8988T (cell line): ENCODE measurements around the gene ELOVL6.
"Not testable (repeated sequence)": the region's sequence is repeated elsewhere in the genome, so short reads cannot be mapped to it uniquely, and the experiment has no call there.

Experiments used
- DNase-seq: peaks from one replicate; pipeline ENCODE4 v3.0.0; 2011

ELOVL6 gene

DNA sequence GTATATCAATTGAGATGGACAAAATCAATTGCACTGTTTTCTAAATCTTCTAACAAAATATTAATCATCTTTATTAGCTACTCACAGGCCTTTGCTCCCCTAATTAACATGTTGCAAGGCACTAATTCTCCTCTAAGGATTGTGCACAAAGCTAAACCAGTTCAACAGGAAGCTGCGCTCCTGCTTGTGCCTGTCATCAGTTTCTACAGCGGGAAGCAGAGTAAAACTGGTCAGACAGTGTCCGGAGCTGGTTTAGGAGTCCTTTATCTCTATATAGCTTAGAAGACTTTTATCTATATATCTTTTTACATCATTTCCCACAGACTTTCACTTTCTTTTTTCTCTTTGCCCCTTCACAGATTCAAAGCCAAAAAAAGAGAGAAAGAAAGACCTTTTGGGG, 79.1 kb downstream of the ELOVL6 start:
- DNase-seq, result no peak

DNA sequence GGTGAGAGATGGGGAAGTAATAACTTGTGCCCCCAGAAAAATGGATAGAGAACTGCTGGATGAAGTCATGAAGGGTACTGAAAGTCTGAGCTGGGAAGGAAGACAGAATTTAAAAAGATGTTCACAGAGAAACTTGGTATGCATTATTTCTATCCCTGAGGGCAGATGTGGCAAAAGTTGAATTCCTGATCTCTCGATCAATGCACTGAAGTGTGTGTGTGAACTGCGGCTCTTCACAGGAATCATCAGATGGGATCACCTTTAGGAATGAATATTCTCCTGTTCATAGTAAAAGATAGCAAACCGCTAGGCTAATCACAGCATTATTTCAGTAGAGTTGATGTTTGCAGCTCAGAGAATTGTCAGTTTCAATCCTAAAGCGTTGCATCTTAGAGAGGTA, 86.4 kb downstream of the ELOVL6 start:
- DNase-seq, result no peak

DNA sequence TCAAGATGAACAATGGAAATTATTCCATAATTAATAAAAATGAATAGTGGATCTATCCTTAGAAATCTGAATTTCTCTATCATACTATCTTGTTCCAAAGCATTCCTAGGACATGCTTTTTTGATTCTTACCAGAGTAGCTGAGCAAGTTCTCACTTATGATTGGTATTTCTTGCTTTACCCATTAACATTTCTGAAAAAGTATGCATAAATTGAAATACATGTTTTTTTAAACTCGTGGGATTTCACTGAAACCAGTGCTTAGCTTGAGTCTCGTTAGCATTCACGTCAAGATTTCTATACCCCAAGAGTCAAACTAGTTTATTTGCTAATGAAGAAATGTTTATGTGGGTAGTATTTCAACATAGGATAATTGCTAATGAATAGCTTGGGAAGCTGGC, 89.0 kb downstream of the ELOVL6 start:
- DNase-seq, result no peak

DNA sequence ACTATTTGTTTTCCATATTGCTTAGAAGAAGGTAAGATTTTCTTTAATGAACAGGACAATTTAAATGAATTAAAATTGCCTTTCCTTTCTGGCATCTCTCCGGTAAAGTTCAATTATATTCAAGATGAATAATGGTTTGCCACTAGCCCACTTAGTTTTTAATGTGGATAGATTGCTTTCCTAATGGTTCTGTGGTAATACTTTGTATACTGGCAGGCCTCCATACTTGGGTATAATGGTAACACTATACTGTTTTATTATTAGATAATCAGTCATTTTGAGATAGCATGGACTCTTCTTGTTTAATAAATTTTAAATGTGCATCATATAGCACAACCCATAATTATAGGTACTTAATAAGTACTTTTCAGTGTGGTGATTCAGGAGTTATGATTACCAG, 89.5 kb downstream of the ELOVL6 start:
- no peak for DNase-seq

DNA sequence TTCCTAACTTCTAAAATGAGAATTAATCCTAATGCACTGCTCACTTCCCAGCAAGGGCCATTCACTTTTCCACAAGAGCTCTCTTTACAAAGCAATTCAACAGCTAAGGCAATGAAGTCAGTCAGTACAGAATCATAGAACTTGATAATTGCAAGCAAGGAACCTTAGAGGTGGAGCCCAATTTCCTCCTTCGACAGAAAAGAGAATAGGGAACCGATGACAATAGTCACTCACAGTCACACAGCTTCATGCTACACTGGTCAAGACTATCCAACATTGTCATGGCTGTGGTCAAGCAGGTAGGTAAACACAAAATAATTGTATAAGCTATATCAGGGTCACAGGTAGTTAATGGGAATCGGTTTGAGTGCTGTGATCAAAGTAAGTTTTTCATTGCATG, 90.0 kb downstream of the ELOVL6 start:
- DNase-seq, result no peak

DNA sequence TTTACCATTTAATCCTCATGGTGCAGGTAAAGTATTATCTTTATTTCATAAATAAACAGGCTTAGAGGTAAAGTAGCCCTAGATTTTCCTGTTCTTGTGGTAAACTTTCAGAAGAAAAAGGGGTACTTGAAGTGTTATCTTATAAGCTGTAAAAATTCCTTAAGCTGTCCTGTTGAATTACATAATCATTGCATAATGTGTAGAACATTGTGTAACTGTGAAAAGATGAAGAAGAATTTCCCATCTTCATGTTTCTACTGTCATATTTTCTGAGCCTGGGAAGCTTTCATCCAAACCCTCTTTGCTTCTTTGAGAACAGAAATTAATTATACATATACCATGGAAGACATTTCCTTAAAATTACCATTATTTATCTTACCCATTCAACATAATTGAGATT, 90.5 kb downstream of the ELOVL6 start:
- DNase-seq, result no peak

DNA sequence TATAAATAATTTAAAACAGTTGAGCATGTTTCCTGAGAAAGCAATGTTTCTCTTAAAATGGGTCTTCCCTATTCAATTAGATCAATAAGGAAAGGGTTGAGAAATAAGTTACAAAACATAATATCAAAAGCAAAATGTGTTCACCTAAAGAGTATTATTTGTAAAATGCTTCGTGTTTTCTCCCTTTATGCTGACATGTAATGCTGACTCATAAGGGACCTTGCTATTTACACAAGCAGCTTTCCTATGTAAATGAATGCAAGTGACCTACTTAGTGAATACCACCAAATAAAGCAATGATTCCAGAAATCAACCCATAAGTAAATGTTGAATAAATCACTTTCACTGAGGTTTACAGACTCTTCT, 91.5 kb downstream of the ELOVL6 start:
- DNase-seq, result no peak

DNA sequence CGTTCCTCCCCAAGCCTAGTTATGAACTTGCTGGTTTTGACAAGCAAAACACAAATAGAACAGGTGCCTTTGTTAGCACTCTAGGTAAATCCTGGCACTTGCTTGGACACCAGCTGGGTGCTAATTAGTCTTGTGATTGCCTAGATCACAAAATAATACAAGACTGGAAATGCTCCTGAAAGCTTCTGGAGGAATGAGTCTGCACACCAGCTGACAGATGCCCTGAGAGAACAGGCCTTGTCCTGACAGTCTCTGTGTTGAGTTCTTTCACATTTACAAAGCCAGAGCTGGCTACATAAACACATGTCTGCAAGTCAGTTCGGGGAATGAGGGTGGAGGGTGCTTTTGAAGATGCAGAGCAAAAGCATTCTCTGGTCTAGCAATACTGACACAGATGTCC, 93.8 kb downstream of the ELOVL6 start:
- no peak for DNase-seq

DNA sequence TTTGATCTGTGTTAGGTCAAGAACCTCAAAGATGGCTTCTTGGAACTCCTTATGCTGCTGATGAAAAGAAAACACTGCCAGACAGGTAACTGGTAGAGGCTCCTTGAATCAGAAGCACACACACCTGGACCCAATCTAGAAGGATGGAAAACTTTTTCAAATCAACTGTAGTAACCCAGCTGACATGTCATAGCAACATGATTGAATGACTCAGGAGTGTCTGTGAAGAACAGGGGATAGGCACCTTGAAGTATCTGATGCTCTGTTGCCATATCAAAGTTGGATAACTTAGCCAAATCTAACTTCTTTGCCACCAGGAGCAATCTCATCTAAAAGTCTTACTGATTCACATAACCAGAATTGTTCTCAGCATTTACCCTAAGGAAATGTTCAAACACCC, 98.8 kb downstream of the ELOVL6 start:
- DNase-seq, result no peak

DNA sequence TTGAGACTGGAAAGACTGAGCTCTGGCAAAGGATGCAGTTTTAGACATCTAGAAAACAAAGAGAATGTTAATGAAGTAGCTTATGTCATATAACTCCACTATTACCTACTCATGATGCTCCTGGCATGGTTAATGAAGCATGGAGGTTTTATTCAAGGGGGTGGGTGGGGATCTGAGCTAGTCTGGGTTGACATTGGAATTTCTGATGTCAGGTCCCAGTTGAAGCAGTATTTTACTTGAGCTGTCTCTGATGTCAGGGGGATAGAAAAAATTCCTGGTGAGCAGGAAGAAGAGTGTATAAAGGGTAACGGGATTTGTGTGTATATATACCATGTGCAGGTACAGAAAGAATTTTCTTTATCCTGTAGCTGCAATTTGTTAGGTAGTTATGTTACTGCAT, 102.0 kb downstream of the ELOVL6 start:
- DNase-seq, result no peak

DNA sequence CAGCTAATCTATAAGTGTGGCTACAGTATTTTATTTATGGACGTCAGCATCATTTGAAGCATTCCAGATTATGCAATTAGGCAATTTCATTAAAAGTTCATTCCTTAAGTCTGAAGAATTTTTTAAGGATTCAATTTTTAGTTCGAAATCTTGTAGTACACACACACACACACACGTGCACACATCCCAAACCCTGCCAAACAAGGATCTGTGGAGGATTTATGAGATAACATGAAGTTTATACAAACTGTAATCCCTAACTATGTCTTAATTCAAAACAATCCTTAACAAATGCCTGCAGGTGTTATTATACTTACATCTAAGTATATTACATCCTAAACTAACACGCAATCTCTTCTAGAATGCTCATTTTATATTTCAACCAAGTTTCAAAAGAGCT, 105.8 kb downstream of the ELOVL6 start:
- DNase-seq, result no peak

DNA sequence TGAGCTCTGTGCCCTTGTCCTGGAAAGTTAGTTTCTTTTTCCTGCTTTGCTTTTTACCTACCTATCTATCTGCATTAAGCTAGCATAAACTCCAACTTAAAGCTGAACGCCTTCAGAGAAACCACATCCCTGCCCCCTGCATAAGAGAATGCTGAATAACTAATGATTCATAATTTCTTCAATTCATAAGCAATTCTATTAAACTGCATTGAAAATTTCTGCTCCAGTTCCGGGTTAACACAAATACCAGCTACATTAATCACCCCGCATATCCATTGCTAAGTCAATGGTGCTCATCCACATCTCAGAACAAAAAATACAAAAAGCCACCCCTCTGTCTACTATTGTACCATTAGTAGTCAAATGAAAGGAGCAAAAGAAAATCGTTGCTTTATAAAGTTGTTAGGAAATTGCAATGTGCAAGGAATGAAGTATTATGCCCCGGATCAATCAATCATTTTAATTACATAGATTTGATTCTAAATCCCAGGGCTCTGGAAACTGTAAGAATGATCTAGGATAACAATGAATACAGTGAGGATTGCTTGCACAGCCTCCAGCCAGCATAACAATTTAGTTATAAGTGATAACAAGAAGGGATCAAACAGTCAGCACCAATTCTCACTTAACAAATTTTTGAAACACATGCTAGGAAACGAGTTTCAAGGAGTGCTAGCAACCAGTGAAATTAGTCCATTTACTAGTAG, 106.8 kb downstream of the ELOVL6 start:
- DNase-seq, result no peak

DNA sequence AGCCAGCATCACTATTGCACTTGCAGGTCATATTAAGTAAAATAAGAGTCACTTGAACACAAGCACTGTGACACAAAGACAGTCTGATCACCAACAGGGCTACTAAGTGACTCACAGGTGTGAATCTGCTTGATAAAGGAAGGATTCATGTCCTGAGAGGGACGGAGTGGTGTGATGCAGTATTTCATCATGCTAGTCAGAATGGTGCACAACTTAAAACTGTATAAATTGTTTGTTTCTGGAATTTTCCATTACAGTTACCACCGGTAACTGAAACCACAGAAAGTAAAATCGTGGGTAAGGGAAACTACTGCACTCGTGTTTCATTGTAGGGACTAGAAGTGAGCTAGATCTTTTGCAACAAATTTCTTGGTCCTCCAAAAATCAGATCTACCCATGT, 109.7 kb downstream of the ELOVL6 start:
- DNase-seq, result no peak

DNA sequence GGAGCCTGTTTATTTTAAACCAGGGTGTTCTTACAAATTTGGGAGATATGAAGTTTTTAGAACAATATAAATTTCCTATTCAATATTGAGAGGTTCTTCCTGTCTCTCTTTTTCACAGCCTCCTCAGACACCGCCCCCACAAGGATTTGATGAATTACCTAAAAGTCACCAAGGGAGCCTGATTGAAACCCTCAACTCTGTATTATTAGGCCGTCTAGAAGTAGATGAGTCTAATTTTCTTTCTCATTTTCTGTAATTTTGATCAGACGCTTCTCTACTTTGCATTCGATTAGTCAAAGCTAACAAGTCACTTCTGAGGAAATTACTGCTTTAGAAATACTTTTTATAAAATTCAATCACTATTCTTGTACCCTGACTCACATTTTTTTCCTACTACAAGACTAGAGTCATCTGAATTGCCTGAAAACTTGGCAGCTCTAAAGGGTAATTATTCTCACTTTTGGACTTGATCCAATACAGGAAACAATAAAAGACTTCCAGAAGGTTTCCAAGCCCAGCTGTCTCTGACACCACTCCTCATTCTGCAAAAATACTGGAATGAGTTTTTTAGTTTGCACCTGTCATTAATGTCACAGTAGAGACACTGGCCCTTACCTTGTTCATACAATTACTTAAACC, 111.2 kb downstream of the ELOVL6 start:
- DNase-seq, result no peak

DNA sequence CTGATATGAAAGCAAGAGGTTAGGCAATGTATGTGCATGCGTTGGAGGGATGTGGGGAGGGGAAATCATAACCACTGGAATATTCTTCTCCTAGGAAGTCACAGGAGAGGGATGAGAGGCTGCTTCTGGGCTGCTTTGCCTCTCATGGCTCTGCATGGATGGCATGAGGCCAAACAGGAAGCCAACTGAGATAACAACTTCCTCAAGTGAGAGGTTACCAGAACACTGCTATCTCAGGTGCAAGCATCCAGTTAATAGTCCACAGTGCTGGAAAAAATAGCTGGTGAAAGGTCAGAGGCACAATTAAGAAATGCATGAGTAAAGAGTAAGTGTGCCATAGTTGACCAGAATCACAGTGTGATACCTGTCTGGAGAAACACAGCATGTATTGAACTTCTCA, 113.3 kb downstream of the ELOVL6 start:
- DNase-seq, result no peak

DNA sequence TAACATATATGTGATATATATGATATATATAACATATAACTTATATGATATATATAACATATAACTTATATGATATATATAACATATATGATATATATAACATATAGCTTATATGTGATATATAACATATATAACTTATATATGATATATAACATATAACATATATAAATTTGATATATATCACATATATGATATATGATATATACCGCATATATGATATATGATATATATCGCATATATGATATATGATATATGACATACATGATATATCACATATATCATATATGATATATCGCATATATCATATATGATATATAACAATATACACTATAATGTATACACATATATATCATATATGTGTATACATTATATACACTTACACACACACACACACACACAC, 114.3 kb downstream of the ELOVL6 start:
- no peak for DNase-seq

DNA sequence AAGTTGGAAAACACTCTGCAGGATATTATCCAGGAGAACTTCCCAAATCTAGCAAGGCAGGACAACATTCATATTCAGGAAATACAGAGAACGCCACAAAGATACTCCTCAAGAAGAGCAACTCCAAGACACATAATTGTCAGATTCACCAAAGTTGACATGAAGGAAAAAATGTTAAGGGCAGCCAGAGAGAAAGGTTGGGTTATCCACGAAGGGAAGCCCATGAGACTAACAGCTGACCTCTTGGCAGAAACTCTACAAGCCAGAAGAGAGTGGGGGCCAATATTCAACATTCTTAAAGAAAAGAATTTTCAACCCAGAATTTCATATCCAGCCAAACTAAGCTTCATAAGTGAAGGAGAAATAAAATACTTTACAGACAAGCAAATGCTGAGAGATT, 120.3 kb downstream of the ELOVL6 start:
- DNase-seq, result not testable (repeated sequence)

DNA sequence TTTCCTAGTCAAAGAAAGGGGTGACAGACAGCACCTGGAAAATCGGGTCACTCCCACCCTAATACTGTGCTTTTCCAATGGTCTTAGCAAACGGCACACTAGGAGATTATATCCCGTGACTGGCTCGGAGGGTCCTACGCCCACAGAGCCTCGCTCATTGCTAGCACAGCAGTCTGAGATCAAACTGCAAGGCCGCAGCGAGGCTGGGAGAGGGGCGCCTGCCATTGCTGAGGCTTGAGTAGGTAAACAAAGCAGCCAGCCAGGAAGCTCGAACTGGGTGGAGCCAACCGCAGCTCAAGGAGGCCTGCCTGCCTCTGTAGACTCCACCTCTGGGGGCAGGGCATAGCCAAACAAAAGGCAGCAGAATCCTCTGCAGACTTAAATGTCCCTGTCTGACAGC, 121.6 kb downstream of the ELOVL6 start:
- DNase-seq, result not testable (repeated sequence)

DNA sequence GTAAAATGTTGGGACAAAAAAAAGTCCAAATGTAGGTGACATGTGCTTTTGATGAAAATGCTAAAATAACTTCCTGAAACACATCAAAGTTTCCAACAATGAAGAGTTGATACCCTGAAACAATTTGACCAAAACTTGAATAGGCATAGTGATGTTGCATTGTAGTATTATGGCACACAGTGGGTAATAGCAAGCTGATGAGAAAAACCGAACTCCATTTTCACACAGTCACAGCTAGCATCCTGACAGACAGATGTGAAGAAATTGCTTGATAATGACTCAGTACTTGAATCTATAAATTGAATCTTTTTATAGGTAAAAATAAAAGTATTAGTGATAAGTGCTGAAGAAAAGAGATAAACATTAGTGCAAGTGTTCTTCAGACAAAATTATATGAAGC, 122.5 kb downstream of the ELOVL6 start:
- no peak for DNase-seq

DNA sequence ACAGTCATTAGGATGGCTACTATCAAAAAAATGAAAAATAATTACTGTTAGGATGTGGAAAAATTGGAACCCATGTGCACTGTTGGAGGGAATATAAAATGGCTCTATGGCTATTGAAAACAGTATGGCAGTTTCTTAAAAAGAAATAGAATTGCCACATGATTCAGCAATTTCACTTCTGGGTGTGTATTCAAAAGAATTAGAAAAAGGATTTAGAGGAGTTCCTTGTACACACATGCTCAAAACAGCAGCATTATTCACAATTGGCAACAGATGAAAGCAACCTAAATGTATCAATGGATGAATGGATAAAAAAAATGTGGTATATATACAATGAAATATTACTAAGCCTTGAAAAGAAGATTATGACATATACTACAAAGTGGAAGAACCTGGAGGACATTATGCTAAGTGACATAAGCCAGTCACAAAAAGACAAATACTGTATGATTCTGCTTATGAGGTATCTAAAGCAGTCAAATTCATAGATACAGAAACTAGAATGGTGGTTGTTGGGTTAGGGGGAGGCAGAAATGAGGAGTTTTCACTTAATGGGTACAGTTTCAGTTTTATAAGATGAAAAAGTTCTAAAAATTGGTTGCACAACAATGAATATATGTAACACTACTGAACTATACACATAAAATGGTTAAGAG, 123.2 kb downstream of the ELOVL6 start:
- no peak for DNase-seq

DNA sequence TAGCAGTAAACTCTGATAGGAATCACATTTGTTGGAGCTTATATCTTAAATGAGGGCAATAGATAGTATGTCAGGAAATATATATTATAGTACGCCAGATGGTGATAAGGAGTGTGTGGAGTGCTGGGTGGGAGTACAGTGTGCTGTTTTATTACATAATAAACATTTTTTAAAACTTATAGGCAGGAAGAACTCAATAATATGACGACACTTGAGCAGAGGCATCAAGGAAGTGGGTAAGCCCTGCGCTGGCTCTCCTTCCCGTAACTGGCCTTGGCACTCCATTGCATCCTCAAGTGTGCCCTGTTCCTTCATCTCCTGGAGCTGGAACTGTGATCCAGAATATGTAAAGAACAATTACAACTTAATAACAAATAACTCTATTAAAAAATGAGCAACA, 123.8 kb downstream of the ELOVL6 start:
- no peak for DNase-seq

DNA sequence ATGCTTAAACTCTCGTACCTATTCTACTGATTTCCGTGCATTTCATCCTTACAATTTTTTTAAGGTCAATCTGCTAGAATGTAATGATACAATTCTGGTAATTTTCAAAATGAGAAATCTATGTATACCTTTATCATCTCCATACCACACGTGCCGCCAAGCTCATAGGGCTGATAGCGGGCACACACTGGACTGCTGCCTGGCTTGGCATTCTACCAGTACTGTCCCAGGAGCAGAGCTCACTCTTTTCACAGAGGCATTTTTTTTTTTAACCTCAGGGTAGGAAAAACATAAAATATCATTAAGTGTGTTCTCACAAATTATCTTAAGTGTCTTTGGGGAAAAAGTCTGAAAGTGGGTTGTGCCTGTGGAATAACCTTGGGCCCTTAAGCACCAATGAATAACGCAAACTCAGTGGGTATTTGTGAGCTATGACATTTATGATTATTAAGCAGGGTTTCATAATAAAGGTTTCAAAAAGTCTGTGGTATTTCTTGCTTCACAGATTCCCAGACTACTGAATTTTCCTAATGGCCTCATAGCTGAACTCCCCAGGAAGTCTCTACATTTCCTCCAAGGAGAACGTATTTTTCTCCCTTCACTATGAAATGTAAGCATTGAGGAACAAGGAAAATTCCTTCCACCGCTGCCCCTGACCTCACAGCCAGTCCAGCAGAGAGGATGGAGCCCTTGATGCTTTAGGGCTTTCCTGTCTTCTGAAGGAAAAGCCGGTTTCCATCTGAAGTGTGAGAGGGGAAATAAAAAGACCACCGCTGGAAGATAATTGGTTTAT, 125.2 kb downstream of the ELOVL6 start:
- DNase-seq, result no peak

DNA sequence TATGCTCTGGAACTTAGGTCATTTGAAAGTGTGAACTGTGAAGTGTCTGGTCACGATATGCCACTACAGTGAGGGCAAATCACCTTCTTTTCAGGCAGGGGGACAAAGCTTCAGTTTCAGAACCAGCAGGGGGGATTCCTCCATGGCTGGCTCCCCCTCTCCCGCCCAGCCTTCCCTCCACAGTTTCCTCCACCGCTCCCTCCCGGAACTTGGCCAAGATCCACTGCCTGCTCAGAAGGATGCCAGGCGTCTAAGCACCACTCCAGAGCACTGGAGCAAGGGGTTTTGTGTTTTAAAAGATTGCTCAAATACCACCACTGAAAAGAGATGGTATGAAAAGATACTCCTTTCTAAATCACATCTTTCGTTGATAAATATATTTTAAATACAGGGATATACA, 126.9 kb downstream of the ELOVL6 start:
- DNase-seq, result no peak

DNA sequence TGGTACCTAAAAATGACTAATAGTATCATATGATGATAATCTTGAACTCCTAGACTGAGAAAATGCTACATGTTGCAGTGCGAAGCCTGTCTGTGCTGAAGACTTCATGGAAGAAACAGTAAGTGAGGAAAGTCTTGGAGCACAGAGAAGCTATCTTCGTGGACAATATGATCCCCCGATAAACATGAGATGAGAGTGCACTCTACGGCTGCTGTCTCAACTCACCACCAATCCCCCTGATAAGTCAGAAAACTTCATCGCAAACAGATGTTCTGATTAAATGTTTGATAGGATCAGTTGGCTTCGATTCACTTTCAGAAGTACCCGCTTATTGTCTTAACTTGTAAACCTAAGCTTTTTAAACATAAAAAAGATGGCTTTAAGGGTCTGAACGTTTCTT, 130.2 kb downstream of the ELOVL6 start:
- DNase-seq, result no peak
